SU-DHL-6 (cell line): Measurements from ENCODE around the gene POU5F1.

ENCODE experiments used
- EZH2phosphoT487 ChIP-seq: fragments of 200-600 bp; sonication (generic), shearing (Covaris generic); conservative IDR thresholded peaks from 2 replicates; pipeline ENCODE4 v1.6.1; 2018; ENCODE audit warnings: mild to moderate bottlenecking, antibody characterized with exemption, low read length, moderate library complexity, mixed read lengths
- TF ChIP-seq, protein P1 (sequence below): fragments of 200-600 bp; sonication (generic); IDR thresholded peaks from one replicate; pipeline ENCODE4 v1.5.1; 2017; ENCODE audit warnings: antibody characterized with exemption, mild to moderate bottlenecking, low read length, moderate library complexity; ENCODE audit not compliant: insufficient read depth, poor library complexity, severe bottlenecking

- TF ChIP-seq, protein P1, sequence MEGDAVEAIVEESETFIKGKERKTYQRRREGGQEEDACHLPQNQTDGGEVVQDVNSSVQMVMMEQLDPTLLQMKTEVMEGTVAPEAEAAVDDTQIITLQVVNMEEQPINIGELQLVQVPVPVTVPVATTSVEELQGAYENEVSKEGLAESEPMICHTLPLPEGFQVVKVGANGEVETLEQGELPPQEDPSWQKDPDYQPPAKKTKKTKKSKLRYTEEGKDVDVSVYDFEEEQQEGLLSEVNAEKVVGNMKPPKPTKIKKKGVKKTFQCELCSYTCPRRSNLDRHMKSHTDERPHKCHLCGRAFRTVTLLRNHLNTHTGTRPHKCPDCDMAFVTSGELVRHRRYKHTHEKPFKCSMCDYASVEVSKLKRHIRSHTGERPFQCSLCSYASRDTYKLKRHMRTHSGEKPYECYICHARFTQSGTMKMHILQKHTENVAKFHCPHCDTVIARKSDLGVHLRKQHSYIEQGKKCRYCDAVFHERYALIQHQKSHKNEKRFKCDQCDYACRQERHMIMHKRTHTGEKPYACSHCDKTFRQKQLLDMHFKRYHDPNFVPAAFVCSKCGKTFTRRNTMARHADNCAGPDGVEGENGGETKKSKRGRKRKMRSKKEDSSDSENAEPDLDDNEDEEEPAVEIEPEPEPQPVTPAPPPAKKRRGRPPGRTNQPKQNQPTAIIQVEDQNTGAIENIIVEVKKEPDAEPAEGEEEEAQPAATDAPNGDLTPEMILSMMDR, result no peak
- no peak for TF ChIP-seq EZH2phosphoT487
Measured at GRCh38 chr6:31163922-31164321, 6.6 kb downstream of the POU5F1 start.
